CD4-positive, alpha-beta memory T cell (primary cell): ENCODE data around the gene RNF5. TPM values are rescaled to one million over a fixed set of nuclear protein-coding genes. Genes with fewer than 3 reads are reported as not detected.

ENCODE experiments used
- CTCF ChIA-PET: fragments of 350-600 bp; sonication (Branson Sonifier 250); formaldehyde crosslinking; loops from one replicate; lab custom pipeline; 2021; ENCODE audit warnings: inconsistent platforms; ENCODE audit not compliant: partially characterized antibody; lab: Charles Lee
- POLR2A ChIA-PET: fragments of 350-600 bp; sonication (Branson Sonifier 250); formaldehyde crosslinking; loops from one replicate; lab custom pipeline; 2021; ENCODE audit not compliant: partially characterized antibody; lab: Charles Lee
- DNase-seq, 5 donors: peaks; one replicate each; pipeline versions ENCODE4 v3.0.0 to v3.0.0-alpha.2; 2020 to 2022; ENCODE audit warnings: mixed read lengths in 1 of 5
- H3K27ac ChIP-seq: one replicate; pipeline ENCODE4 v1.7.0; 2013; ENCODE audit warnings: low read depth, low read length
- H3K27me3 ChIP-seq: 2 replicates; pipeline ENCODE4 v1.7.0; 2013; ENCODE audit warnings: mild to moderate bottlenecking, low read length, moderate library complexity; ENCODE audit not compliant: insufficient read depth
- H3K36me3 ChIP-seq: 2 replicates; pipeline ENCODE4 v1.7.0; 2013; ENCODE audit warnings: mild to moderate bottlenecking, low read length, moderate library complexity; ENCODE audit not compliant: insufficient read depth
- H3K4me1 ChIP-seq: 2 replicates; pipeline ENCODE4 v1.7.0; 2013; ENCODE audit warnings: mild to moderate bottlenecking, low read length, moderate library complexity; ENCODE audit not compliant: insufficient read depth
- H3K4me3 ChIP-seq, 2 donors: one replicate each; pipeline ENCODE4 v1.7.0; 2013; ENCODE audit warnings: low read length in 2 of 2, mild to moderate bottlenecking in 1 of 2
- H3K9me3 ChIP-seq, 2 donors: one replicate each; pipeline ENCODE4 v1.7.0; 2013; ENCODE audit warnings: low read length in 2 of 2, control low read depth in 1 of 2; ENCODE audit not compliant: control insufficient read depth in 1 of 2
- H3K27ac Mint-ChIP-seq, 7 donors: one replicate each; pipeline ENCODE4 v1.8.0; 2020 to 2021; ENCODE audit warnings: mixed read lengths in 7 of 7, mild to moderate bottlenecking in 6 of 7, inconsistent platforms in 3 of 7, moderate library complexity in 3 of 7
- H3K27me3 Mint-ChIP-seq, 2 donors: one replicate each; pipeline ENCODE4 v1.8.0; 2020 to 2021; ENCODE audit warnings: mixed read lengths in 2 of 2
- H3K36me3 Mint-ChIP-seq, 2 donors: one replicate each; pipeline ENCODE4 v1.8.0; 2020 to 2021; ENCODE audit warnings: mixed read lengths in 2 of 2, inconsistent platforms in 1 of 2, mild to moderate bottlenecking in 1 of 2
- H3K4me1 Mint-ChIP-seq, 4 donors: one replicate each; pipeline ENCODE4 v1.8.0; 2020 to 2021; ENCODE audit warnings: mixed read lengths in 4 of 4, mild to moderate bottlenecking in 1 of 4
- H3K4me3 Mint-ChIP-seq, 8 donors: one replicate each; pipeline ENCODE4 v1.8.0; 2020 to 2021; ENCODE audit warnings: mixed read lengths in 8 of 8, mild to moderate bottlenecking in 7 of 8, moderate library complexity in 6 of 8, inconsistent platforms in 3 of 8
- H3K9me3 Mint-ChIP-seq, 8 donors: one replicate each; pipeline ENCODE4 v1.8.0; 2020 to 2021; ENCODE audit warnings: mixed read lengths in 8 of 8, mild to moderate bottlenecking in 5 of 8, inconsistent platforms in 3 of 8, moderate library complexity in 1 of 8
- intact Hi-C: fragments of 100-400 bp; cut with micrococcal nuclease; formaldehyde crosslinking; loops from one replicate; pipeline ENCODE4 v1.15.1; 2023
- polyA plus RNA-seq, 2 donors: library from polyadenylated mRNA; unstranded; fragments of 300-500 nt; fragmentation: Illumina TruSeq; gene quantifications; one replicate each; pipeline ENCODE4 v1.2.3, GENCODE V29; 2021
- total RNA-seq, 2 experiments: library from RNA; stranded (reverse); gene quantifications; one replicate each; pipeline ENCODE4 v1.2.3, GENCODE V29; 2021

Gene RNF5
- total and polyA plus RNA-seq, 4 experiments from 2014 or later, result 44.2 to 129 (median 74.7) TPM

- no peak for DNase-seq
- H3K4me3 ChIP-seq, result peak overlapping the region; percentile 44 to 81
- Mint-ChIP-seq H3K4me3 (peak overlapping the region; percentile 86 to 96 (median 92)), H3K4me1 (peaks cover 39 to 75% (median 44%) of the 10 kb centered on the region in 4 donors), H3K27ac (peak overlapping the region; percentile 86 to 97 (median 95)), H3K27me3 (no peaks in the 10 kb centered on the region), H3K9me3 (peaks cover 0 to 2% (median 0%) of the 10 kb centered on the region in 8 donors), H3K36me3 (peaks cover 53 to 63% of the 10 kb centered on the region in 2 donors)
- intact Hi-C loops, result no loop called here
- H3K9me3 ChIP-seq, result no peaks in the 10 kb centered on the region
- H3K27me3 ChIP-seq, result no peaks in the 10 kb centered on the region
- H3K4me1 ChIP-seq, result peaks cover 57% of the 10 kb centered on the region
- peaks cover 24% of the 10 kb centered on the region for H3K36me3 ChIP-seq
- ChIA-PET POLR2A (interaction anchor here (0.8 to 12.7 kb wide), 4 partner anchors 9 to 783 kb away, joined by 3 to 408 read pairs (median 96); partner anchors contain the start of genes AGPAT1, ATF6B, FKBPL and RNF5), CTCF (interaction anchor here (1.2 to 3.0 kb wide), 2 partner anchors 9 to 34 kb away, joined by 3 to 18 read pairs; no protein-coding TSS in a partner anchor)
- H3K27ac ChIP-seq, result peak overlapping the region; percentile 98
Observed at GRCh38 chr6:32189069-32189741, 11.0 kb downstream of the RNF5 start.

GRCh38 chr6:32189742-32190053 lies 11.5 kb downstream of the RNF5 start:
- H3K9me3 Mint-ChIP-seq, result peaks cover 0 to 2% (median 0%) of the 10 kb centered on the region in 8 donors

GRCh38 chr6:32190054-32190851 lies 12.0 kb downstream of the RNF5 start, which contains the start of gene PBX2:
Gene PBX2, minus strand, starts transcription at chr6:32190202. Its CDS starts 287 bp downstream, at chr6:32189915.
- H3K4me1 ChIP-seq, result peaks cover 64% of the 10 kb centered on the region
- Mint-ChIP-seq H3K4me1 (peaks cover 48 to 85% (median 54%) of the 10 kb centered on the region in 4 donors), H3K36me3 (peaks cover 53 to 63% of the 10 kb centered on the region in 2 donors)

More at GRCh38 chr6:32189742-32190053, 11.5 kb downstream of the RNF5 start:
- Mint-ChIP-seq H3K36me3 (peaks cover 53 to 62% of the 10 kb centered on the region in 2 donors), H3K4me1 (peaks cover 42 to 80% (median 49%) of the 10 kb centered on the region in 4 donors), H3K4me3 (peak overlapping the region; percentile 86 to 96 (median 92)), H3K27ac (peak overlapping the region in 6 of 7 donors; percentile 86 to 97 (median 94)), H3K27me3 (no peaks in the 10 kb centered on the region)
- ChIA-PET POLR2A (interaction anchor here (0.9 to 12.7 kb wide), 7 partner anchors 10 to 782 kb away, joined by 3 to 408 read pairs (median 10); partner anchors contain the start of genes AGPAT1, ATF6B, EHMT2 and FKBPL), CTCF (interaction anchor here (1.2 to 3.0 kb wide), 2 partner anchors 10 to 35 kb away, joined by 3 to 18 read pairs; no protein-coding TSS in a partner anchor)
- Histone ChIP-seq H3K9me3 (no peaks in the 10 kb centered on the region), H3K4me1 (peaks cover 59% of the 10 kb centered on the region), H3K27me3 (no peaks in the 10 kb centered on the region), H3K36me3 (peaks cover 22% of the 10 kb centered on the region), H3K4me3 (peak overlapping the region; percentile 44 to 81), H3K27ac (peak overlapping the region; percentile 98)
- intact Hi-C loops, result loop anchor here (1.0 to 10.0 kb wide), 5 partner anchors 11 to 1225 kb away; partner anchors contain the start of genes ATF6B, CUTA, HSD17B8 and PHF1
- DNase-seq, result no peak

GRCh38 chr6:32190911-32191677 lies 12.9 kb downstream of the RNF5 start:
- POLR2A ChIA-PET, result interaction anchor here (0.7 to 12.7 kb wide), 11 partner anchors 11 to 1086 kb away, joined by 3 to 408 read pairs (median 7); partner anchors contain the start of genes AGPAT1, ATF6B, B3GALT4 and BAG6
- H3K4me1 ChIP-seq, result peaks cover 59% of the 10 kb centered on the region
- peak overlapping the region; percentile 81 to 99 for H3K4me3 ChIP-seq
- Mint-ChIP-seq H3K4me3 (peak overlapping the region; percentile 98 to 100 (median 99)), H3K27ac (peak overlapping the region; percentile 92 to 100 (median 99)), H3K27me3 (no peaks in the 10 kb centered on the region), H3K36me3 (peaks cover 46 to 57% of the 10 kb centered on the region in 2 donors), H3K9me3 (peaks cover 0 to 2% (median 0%) of the 10 kb centered on the region in 8 donors), H3K4me1 (peaks cover 42 to 85% (median 50%) of the 10 kb centered on the region in 4 donors)
- no peak for DNase-seq
- no peaks in the 10 kb centered on the region for H3K27me3 ChIP-seq
- peak overlapping the region; percentile 98 for H3K27ac ChIP-seq
- CTCF ChIA-PET, result interaction anchor here (0.9 to 3.3 kb wide), 3 partner anchors 11 to 73 kb away, joined by 3 to 18 read pairs (median 13); no protein-coding TSS in a partner anchor
- no peaks in the 10 kb centered on the region for H3K9me3 ChIP-seq
- H3K36me3 ChIP-seq, result peaks cover 19% of the 10 kb centered on the region
- intact Hi-C loops, result loop anchor here (1.0 to 10.0 kb wide), 5 partner anchors 13 to 1224 kb away; partner anchors contain the start of genes ATF6B, CUTA, HSD17B8 and PHF1

More at GRCh38 chr6:32190054-32190851, 12.0 kb downstream of the RNF5 start, which contains the start of gene PBX2:
- H3K27me3 Mint-ChIP-seq, result no peaks in the 10 kb centered on the region
- peak within 1 kb of the TSS; percentile 98 to 100 (median 99) for H3K4me3 Mint-ChIP-seq
- intact Hi-C loops, result loop anchor here (1.0 to 10.0 kb wide), 5 partner anchors 12 to 1225 kb away; partner anchors contain the start of genes ATF6B, CUTA, HSD17B8 and PHF1
- peaks cover 0 to 2% (median 0%) of the 10 kb centered on the region in 8 donors for H3K9me3 Mint-ChIP-seq
- ChIA-PET POLR2A (interaction anchor here (0.9 to 12.7 kb wide), 12 partner anchors 11 to 1087 kb away, joined by 3 to 408 read pairs (median 5); partner anchors contain the start of genes AGPAT1, ATF6B, B3GALT4 and BAG6), CTCF (interaction anchor here (0.9 to 3.3 kb wide), 4 partner anchors 10 to 72 kb away, joined by 3 to 18 read pairs (median 8); no protein-coding TSS in a partner anchor)
- Histone ChIP-seq H3K27ac (peak within 1 kb of the TSS; percentile 98), H3K27me3 (no peaks in the 10 kb centered on the region), H3K4me3 (peak within 1 kb of the TSS; percentile 81 to 99), H3K9me3 (no peaks in the 10 kb centered on the region), H3K36me3 (peaks cover 22% of the 10 kb centered on the region)
- peak; percentile 73 to 85 (median 76) for DNase-seq
- peak within 1 kb of the TSS; percentile 93 to 100 (median 99) for H3K27ac Mint-ChIP-seq

- H3K4me3 Mint-ChIP-seq, result peak overlapping the region; percentile 98 to 100 (median 99)
- H3K27me3 Mint-ChIP-seq, result no peaks in the 10 kb centered on the region
- intact Hi-C loops, result loop anchor here (2.0 to 10.0 kb wide), 3 partner anchors 233 to 1223 kb away; partner anchors contain the start of genes CUTA, HSD17B8, NELFE and PHF1
- Histone ChIP-seq H3K9me3 (no peaks in the 10 kb centered on the region), H3K36me3 (peaks cover 11% of the 10 kb centered on the region), H3K4me1 (peaks cover 55% of the 10 kb centered on the region), H3K4me3 (peak overlapping the region; percentile 81 to 99), H3K27ac (peak overlapping the region; percentile 98), H3K27me3 (no peaks in the 10 kb centered on the region)
- ChIA-PET CTCF (interaction anchor here (1.0 to 3.3 kb wide), 5 partner anchors 13 to 74 kb away, joined by 3 to 13 read pairs (median 5); partner anchors contain the start of gene RNF5), POLR2A (interaction anchor here (0.6 to 12.7 kb wide), 16 partner anchors 12 to 782 kb away, joined by 3 to 408 read pairs (median 5); partner anchors contain the start of genes AGPAT1, ATF6B, DXO and FKBPL)
- H3K36me3 Mint-ChIP-seq, result peaks cover 37 to 48% of the 10 kb centered on the region in 2 donors
- peak in 1 of 5 donors; percentile 70 for DNase-seq
- H3K27ac Mint-ChIP-seq, result peak overlapping the region; percentile 92 to 100 (median 99)
- H3K9me3 Mint-ChIP-seq, result no peaks in the 10 kb centered on the region
- H3K4me1 Mint-ChIP-seq, result peaks cover 37 to 84% (median 46%) of the 10 kb centered on the region in 4 donors
Observed at GRCh38 chr6:32191696-32192607, 13.7 kb downstream of the RNF5 start.
